ENCODE results near the gene TKTL1. TPM values are rescaled to one million over a fixed set of nuclear protein-coding genes. Genes with fewer than 3 reads are reported as not detected.

The TKTL1 gene
- total and polyA plus RNA-seq, 2 donors: 0.43 to 1.3 TPM

DNA sequence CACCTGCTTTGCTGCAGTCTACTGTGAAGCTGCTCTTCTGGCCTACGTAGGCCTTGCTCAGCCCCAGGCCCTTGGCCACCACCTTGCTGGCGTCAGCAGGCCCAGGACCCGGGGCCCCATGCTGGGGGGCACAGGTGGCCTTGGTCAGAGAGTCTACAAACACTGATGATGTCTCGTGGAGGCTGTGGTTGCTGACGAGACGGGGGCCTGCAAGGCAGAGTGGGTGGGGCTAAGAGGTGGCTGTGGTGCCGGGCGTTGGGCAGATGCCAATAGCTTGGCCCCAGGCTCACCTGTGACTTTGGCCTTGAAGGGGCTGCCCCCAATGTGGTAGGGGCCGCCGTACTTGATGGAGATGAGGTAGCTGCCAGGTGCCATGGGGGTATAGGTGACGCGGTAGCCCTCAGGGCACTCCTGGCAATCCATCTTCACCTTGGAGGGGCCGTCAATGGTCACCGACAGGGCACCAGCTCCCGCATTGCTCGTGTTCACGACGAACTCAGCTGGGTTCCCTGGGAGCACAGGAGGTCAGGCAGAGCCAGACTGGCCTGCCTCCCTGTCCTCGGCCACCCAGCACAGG is 53.9 kb downstream of the TKTL1 start:
- Histone ChIP-seq H3K4me1 (ENCODE audit: control insufficient read depth in 2 of 2, insufficient read depth in 2 of 2, low read length in 2 of 2) (peaks cover 0 to 6% of the 10 kb centered on the region in 2 donors), H3K36me3 (ENCODE audit: control insufficient read depth in 2 of 2, insufficient read depth in 2 of 2, low read length in 1 of 2) (peaks cover 56 to 62% of the 10 kb centered on the region in 2 donors), H3K27ac (ENCODE audit: low read depth in 1 of 2, low read length in 1 of 2) (no peak overlapping the region), H3K27me3 (ENCODE audit: control insufficient read depth in 2 of 2, insufficient read depth in 1 of 2, low read length in 1 of 2) (no peaks in the 10 kb centered on the region), H3K9me3 (ENCODE audit: control insufficient read depth in 2 of 2, insufficient read depth in 1 of 2, low read length in 1 of 2) (no peaks in the 10 kb centered on the region), H3K4me3 (ENCODE audit: low read length in 2 of 2) (no peak overlapping the region)
- DNase-seq (ENCODE audit: low read depth in 6 of 9, low spot score in 9 of 9): no peak
- WGBS: 92% methylated on average over 19 of the region's 19 CpGs

DNA sequence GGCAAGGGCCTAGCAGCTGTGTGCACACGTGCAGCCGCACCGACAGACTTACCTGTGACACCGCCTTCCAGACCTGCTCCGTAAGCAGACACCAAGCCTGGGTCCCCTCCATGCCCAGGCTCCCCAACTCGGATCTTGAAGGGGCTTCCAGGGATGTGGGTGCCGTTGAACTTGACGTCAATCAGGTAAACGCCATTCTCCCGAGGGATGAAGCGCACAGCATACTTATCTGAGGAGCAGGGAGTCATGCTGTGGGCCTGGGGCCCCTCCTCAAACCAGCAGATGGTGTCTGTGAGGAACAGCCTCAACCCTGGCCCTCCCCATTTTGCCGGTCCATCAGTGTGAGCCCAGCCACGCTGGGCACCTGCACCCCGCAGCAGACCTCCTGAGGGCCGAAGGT is 54.4 kb downstream of the TKTL1 start:
- peaks cover 0 to 6% of the 10 kb centered on the region in 2 donors for H3K4me1 ChIP-seq (ENCODE audit: control insufficient read depth in 2 of 2, insufficient read depth in 2 of 2, low read length in 2 of 2)
- H3K27ac ChIP-seq (ENCODE audit: low read depth in 1 of 2, low read length in 1 of 2): no peak overlapping the region
- 98% methylated on average over 15 of the region's 15 CpGs for WGBS

DNA sequence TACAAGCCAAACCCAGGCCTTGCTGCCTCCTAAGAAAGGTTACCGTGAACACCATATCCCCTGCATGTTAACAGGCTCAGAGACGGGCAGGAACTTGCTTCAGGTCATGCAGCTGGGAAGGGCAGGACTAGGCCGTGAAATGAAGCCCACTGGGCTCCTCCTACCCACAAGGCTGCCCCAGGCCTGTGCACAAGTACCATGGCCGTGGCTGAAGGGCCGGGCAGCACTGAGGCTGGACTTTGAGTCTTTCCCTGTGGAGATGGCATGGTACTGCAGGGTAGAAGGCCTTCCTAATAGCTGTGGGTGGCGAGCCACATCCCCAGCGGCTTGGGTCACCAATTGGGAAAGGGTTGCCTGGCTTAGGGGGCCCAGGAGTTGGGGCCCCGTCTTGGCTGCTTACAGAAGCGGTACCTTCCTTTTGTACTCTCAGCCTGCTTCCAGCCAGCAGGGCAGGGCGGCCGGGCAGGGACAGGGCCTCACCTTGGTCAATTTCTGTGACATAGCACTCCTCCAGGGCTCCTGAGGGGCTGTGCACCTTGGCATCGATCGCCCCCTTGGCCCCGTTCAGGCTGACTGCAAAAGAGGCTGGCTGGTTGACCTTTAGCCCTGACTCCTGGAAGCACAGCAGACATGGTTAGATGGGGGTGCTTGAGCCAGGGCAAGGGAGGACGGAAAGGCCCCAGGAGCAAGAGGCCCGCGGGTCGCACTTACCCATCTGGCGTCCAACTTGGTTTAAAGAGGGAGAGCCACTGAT is 55.0 kb downstream of the TKTL1 start:
- Histone ChIP-seq H3K27me3 (ENCODE audit: control insufficient read depth in 2 of 2, insufficient read depth in 1 of 2, low read length in 1 of 2) (no peaks in the 10 kb centered on the region), H3K4me1 (ENCODE audit: control insufficient read depth in 2 of 2, insufficient read depth in 2 of 2, low read length in 2 of 2) (peaks cover 0 to 6% of the 10 kb centered on the region in 2 donors), H3K4me3 (ENCODE audit: low read length in 2 of 2) (no peak overlapping the region), H3K27ac (ENCODE audit: low read depth in 1 of 2, low read length in 1 of 2) (peak overlapping the region in 1 of 2 donors; percentile 5), H3K36me3 (ENCODE audit: control insufficient read depth in 2 of 2, insufficient read depth in 2 of 2, low read length in 1 of 2) (peaks cover 63 to 72% of the 10 kb centered on the region in 2 donors), H3K9me3 (ENCODE audit: control insufficient read depth in 2 of 2, insufficient read depth in 1 of 2, low read length in 1 of 2) (no peaks in the 10 kb centered on the region)
- DNase-seq (ENCODE audit: low read depth in 6 of 9, low spot score in 9 of 9): no peak
- WGBS: 87% methylated on average over 19 of the region's 19 CpGs

More for the DNA sequence above, 54.4 kb downstream of the TKTL1 start:
- no peaks in the 10 kb centered on the region for H3K9me3 ChIP-seq (ENCODE audit: control insufficient read depth in 2 of 2, insufficient read depth in 1 of 2, low read length in 1 of 2)
- DNase-seq (ENCODE audit: low read depth in 6 of 9, low spot score in 9 of 9): no peak
- H3K27me3 ChIP-seq (ENCODE audit: control insufficient read depth in 2 of 2, insufficient read depth in 1 of 2, low read length in 1 of 2): no peaks in the 10 kb centered on the region
- H3K36me3 ChIP-seq (ENCODE audit: control insufficient read depth in 2 of 2, insufficient read depth in 2 of 2, low read length in 1 of 2): peaks cover 61 to 67% of the 10 kb centered on the region in 2 donors
- no peak overlapping the region for H3K4me3 ChIP-seq (ENCODE audit: low read length in 2 of 2)

DNA sequence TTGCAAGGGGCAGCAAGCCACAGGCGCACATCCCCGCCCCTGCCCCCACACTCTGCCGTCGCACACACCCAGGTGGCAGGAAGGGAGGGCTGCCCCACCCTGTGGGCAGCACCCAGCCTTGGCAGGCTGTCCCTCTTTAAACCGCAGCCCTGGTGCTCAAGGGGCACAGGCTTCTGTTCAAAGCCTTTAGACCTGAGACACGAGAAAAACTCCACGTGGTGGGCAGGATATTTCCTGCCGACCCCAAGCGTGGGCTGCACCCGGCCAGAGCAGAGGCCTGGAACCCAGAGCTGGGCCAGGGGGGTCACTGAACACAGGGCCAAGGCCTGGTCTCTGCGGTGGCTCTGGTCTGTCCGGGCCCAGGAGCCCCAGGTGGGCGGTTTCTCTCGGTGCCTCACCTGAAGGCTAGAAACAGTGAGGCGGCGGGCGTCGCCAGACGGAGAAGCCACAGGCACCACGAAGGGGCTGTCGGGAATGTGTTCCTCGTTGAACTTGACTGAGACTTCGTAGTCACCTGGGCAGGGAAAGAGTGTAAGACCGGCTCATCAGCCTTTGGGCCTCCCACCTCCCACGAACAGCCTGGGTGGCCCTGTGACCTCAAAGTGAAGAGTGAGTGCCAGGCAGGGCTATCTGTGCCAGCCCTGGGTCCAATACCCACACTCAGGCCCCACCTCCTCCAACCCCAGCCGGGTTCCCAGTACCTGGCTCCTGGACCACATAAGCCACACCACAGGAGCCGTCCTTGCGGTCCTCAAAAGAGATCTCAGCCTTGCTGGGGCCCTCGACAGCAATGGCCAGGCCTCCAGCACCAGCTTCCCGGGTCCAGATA is 55.8 kb downstream of the TKTL1 start:
- H3K4me1 ChIP-seq (ENCODE audit: control insufficient read depth in 2 of 2, insufficient read depth in 2 of 2, low read length in 2 of 2): peaks cover 0 to 6% of the 10 kb centered on the region in 2 donors

DNA sequence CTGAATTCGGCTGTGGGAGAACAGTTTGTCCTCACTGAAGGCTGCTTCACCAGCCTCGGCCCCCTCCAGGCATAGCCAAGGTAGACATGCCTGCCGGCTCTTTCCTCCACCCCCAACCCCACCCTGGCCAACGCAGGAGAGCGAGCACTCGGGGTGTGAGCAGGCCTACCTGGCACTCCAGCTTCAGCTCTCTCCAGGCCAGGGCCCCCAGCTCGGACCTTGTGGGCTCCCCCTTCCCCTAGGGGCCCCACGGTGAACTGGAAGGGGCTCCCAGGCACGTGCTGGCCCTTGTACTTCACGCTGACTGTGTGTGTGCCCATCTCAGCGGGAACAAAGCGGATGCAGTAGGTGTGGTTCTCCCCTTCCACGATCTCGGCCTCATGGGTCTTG is 56.4 kb downstream of the TKTL1 start:
- H3K4me3 ChIP-seq (ENCODE audit: low read length in 2 of 2): no peak overlapping the region
- no peaks in the 10 kb centered on the region for H3K27me3 ChIP-seq (ENCODE audit: control insufficient read depth in 2 of 2, insufficient read depth in 1 of 2, low read length in 1 of 2)
- H3K4me1 ChIP-seq (ENCODE audit: control insufficient read depth in 2 of 2, insufficient read depth in 2 of 2, low read length in 2 of 2): peaks cover 0 to 6% of the 10 kb centered on the region in 2 donors
- H3K27ac ChIP-seq (ENCODE audit: low read depth in 1 of 2, low read length in 1 of 2): no peak overlapping the region
- H3K36me3 ChIP-seq (ENCODE audit: control insufficient read depth in 2 of 2, insufficient read depth in 2 of 2, low read length in 1 of 2): peaks cover 70 to 84% of the 10 kb centered on the region in 2 donors
- no peaks in the 10 kb centered on the region for H3K9me3 ChIP-seq (ENCODE audit: control insufficient read depth in 2 of 2, insufficient read depth in 1 of 2, low read length in 1 of 2)
- WGBS: 95% methylated on average over 14 of the region's 14 CpGs
- DNase-seq (ENCODE audit: low read depth in 6 of 9, low spot score in 9 of 9): no peak

More for the DNA sequence above, 55.8 kb downstream of the TKTL1 start:
- Histone ChIP-seq H3K36me3 (ENCODE audit: control insufficient read depth in 2 of 2, insufficient read depth in 2 of 2, low read length in 1 of 2) (peaks cover 65 to 80% of the 10 kb centered on the region in 2 donors), H3K27me3 (ENCODE audit: control insufficient read depth in 2 of 2, insufficient read depth in 1 of 2, low read length in 1 of 2) (no peaks in the 10 kb centered on the region), H3K9me3 (ENCODE audit: control insufficient read depth in 2 of 2, insufficient read depth in 1 of 2, low read length in 1 of 2) (no peaks in the 10 kb centered on the region), H3K4me3 (ENCODE audit: low read length in 2 of 2) (no peak overlapping the region), H3K27ac (ENCODE audit: low read depth in 1 of 2, low read length in 1 of 2) (peak overlapping the region in 1 of 2 donors; percentile 5)
- no peak for DNase-seq (ENCODE audit: low read depth in 6 of 9, low spot score in 9 of 9)
- 56% methylated on average over 30 of the region's 30 CpGs for WGBS

DNA sequence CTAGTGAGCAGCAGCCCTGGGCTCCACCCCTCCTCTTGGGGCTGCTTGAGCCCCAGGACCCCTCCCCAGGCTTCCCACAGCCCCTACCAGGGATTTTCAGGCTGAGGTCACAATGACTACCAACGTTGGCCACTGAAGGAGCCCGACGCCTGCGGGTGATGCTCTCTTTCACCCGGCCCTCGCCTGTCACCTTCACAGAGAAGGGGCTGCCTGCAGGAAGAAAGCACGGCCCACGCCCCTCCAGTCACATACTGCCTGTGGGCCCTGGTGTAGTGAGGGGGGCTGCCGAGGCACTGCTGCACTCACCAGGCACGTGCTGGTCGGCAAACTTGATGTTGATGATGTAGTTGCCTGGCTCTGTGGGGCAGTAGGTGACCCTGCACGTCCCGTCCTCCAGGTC is 56.9 kb downstream of the TKTL1 start:
- DNase-seq (ENCODE audit: low read depth in 6 of 9, low spot score in 9 of 9): no peak
- 94% methylated on average over 13 of the region's 13 CpGs for WGBS
- H3K4me1 ChIP-seq (ENCODE audit: control insufficient read depth in 2 of 2, insufficient read depth in 2 of 2, low read length in 2 of 2): peaks cover 0 to 2% of the 10 kb centered on the region in 2 donors
- H3K4me3 ChIP-seq (ENCODE audit: low read length in 2 of 2): no peak overlapping the region
- no peaks in the 10 kb centered on the region for H3K27me3 ChIP-seq (ENCODE audit: control insufficient read depth in 2 of 2, insufficient read depth in 1 of 2, low read length in 1 of 2)
- H3K36me3 ChIP-seq (ENCODE audit: control insufficient read depth in 2 of 2, insufficient read depth in 2 of 2, low read length in 1 of 2): peaks cover 74 to 89% of the 10 kb centered on the region in 2 donors
- H3K27ac ChIP-seq (ENCODE audit: low read depth in 1 of 2, low read length in 1 of 2): no peak overlapping the region
- no peaks in the 10 kb centered on the region for H3K9me3 ChIP-seq (ENCODE audit: control insufficient read depth in 2 of 2, insufficient read depth in 1 of 2, low read length in 1 of 2)

DNA sequence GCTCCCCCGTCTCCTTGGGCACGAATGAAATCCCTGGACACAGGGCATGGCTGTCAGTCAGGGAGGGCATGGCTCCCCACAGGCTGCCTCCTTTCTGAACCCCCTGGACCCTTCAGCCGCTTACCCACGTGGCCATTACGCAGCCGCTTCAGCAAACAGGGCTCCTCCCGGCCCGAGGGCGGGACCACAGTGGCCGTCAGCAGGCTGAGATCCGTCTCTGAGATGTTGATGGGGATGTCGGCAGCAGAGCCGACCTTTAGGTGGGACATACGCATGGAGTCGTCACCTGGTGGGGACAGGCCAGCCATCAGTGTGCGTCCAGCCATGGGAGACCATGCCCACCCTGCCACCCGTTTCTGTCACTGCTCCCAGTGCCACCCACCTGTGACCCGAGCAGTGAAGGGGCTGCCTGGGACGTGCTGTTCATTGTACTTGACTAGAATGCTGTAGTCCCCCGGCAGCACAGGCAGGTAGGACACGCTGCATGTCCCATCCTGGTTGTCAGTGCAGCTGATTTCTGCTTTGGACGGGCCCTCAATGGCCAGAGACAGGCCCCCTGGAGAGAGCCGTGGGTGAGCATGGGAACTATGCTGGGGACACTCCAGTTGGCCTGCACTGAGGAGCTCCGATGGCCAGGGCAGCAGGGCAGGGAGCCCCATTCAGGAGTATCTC is 57.7 kb downstream of the TKTL1 start:
- no peaks in the 10 kb centered on the region for H3K27me3 ChIP-seq (ENCODE audit: control insufficient read depth in 2 of 2, insufficient read depth in 1 of 2, low read length in 1 of 2)
- H3K4me1 ChIP-seq (ENCODE audit: control insufficient read depth in 2 of 2, insufficient read depth in 2 of 2, low read length in 2 of 2): no peaks in the 10 kb centered on the region
- no peak overlapping the region for H3K4me3 ChIP-seq (ENCODE audit: low read length in 2 of 2)
- peaks cover 79 to 95% of the 10 kb centered on the region in 2 donors for H3K36me3 ChIP-seq (ENCODE audit: control insufficient read depth in 2 of 2, insufficient read depth in 2 of 2, low read length in 1 of 2)
- H3K9me3 ChIP-seq (ENCODE audit: control insufficient read depth in 2 of 2, insufficient read depth in 1 of 2, low read length in 1 of 2): no peaks in the 10 kb centered on the region
- no peak for DNase-seq (ENCODE audit: low read depth in 6 of 9, low spot score in 9 of 9)
- WGBS: 98% methylated on average over 24 of the region's 24 CpGs
- H3K27ac ChIP-seq (ENCODE audit: low read depth in 1 of 2, low read length in 1 of 2): no peak overlapping the region

DNA sequence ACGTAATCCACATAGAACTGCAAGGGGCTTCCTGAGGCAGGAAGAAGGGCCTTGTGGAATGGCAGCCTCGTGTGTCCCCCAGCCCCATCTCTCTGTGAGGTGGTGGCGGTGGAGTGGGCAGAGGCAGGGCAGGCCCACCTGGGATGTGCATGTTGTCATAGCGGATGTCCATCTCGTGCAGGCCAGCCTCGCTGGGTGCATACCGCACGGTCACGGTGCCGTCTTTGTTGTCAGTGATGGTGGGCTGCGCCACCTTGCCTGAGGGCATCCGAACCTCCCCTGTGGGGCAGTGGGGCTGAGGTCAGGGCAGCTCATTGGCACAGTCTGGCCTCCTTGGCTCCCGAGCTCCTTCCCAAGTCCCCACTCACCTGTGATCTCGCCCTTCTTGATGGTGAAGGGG is 58.4 kb downstream of the TKTL1 start:
- Histone ChIP-seq H3K9me3 (ENCODE audit: control insufficient read depth in 2 of 2, insufficient read depth in 1 of 2, low read length in 1 of 2) (no peaks in the 10 kb centered on the region), H3K27ac (ENCODE audit: low read depth in 1 of 2, low read length in 1 of 2) (no peak overlapping the region), H3K4me1 (ENCODE audit: control insufficient read depth in 2 of 2, insufficient read depth in 2 of 2, low read length in 2 of 2) (no peaks in the 10 kb centered on the region), H3K4me3 (ENCODE audit: low read length in 2 of 2) (no peak overlapping the region), H3K36me3 (ENCODE audit: control insufficient read depth in 2 of 2, insufficient read depth in 2 of 2, low read length in 1 of 2) (peaks cover 83 to 95% of the 10 kb centered on the region in 2 donors), H3K27me3 (ENCODE audit: control insufficient read depth in 2 of 2, insufficient read depth in 1 of 2, low read length in 1 of 2) (no peaks in the 10 kb centered on the region)
- 98% methylated on average over 14 of the region's 14 CpGs for WGBS
- no peak for DNase-seq (ENCODE audit: low read depth in 6 of 9, low spot score in 9 of 9)
